Femur (tissue), 1 donor: ENCODE results near the gene FPR2.
"Not testable (repeated sequence)": the region's sequence is repeated elsewhere in the genome, so short reads cannot be mapped to it uniquely, and the experiment has no call there.

Experiments used
- DNase-seq: peaks from one replicate; pipeline ENCODE4 v3.0.0-alpha.2; 2017

Gene FPR2

GRCh38 chr19:51784922-51785690 is 24.1 kb downstream of the FPR2 start:
- DNase-seq, result peak; percentile 38

- DNase-seq, result no peak
These were observed 25.9 kb downstream of the FPR2 start for GRCh38 chr19:51786646-51787494.

GRCh38 chr19:51788029-51788428 is 27.0 kb downstream of the FPR2 start:
- DNase-seq, result no peak

GRCh38 chr19:51789061-51789795 is 28.2 kb downstream of the FPR2 start:
- DNase-seq, result no peak

GRCh38 chr19:51792932-51793331 is 32.0 kb downstream of the FPR2 start:
- no peak for DNase-seq

- DNase-seq, result no peak
These were observed 33.0 kb downstream of the FPR2 start for GRCh38 chr19:51793994-51794393.

- DNase-seq, result no peak
These were observed 34.0 kb downstream of the FPR2 start, which contains the start of gene FPR3 for GRCh38 chr19:51794885-51795490. FPR3 (plus strand) TSS chr19:51795157; CDS start chr19:51823749, 28,592 bp downstream.

- DNase-seq, result no peak
These were observed 35.3 kb downstream of the FPR2 start for GRCh38 chr19:51796195-51796679.

- no peak for DNase-seq
These were observed 36.5 kb downstream of the FPR2 start for GRCh38 chr19:51797480-51797879.

GRCh38 chr19:51798062-51798461 is 37.1 kb downstream of the FPR2 start:
- no peak for DNase-seq

GRCh38 chr19:51799034-51799773 is 38.2 kb downstream of the FPR2 start:
- DNase-seq, result peak; percentile 83

- DNase-seq, result no peak
These were observed 38.9 kb downstream of the FPR2 start for GRCh38 chr19:51799774-51800472.

GRCh38 chr19:51800473-51801244 is 39.7 kb downstream of the FPR2 start:
- DNase-seq, result peak; percentile 27

GRCh38 chr19:51802775-51803174 is 41.8 kb downstream of the FPR2 start:
- DNase-seq, result no peak

GRCh38 chr19:51803519-51803918 is 42.5 kb downstream of the FPR2 start:
- DNase-seq, result no peak

- DNase-seq, result no peak
These were observed 43.0 kb downstream of the FPR2 start for GRCh38 chr19:51803967-51804366.

GRCh38 chr19:51804789-51805188 is 43.8 kb downstream of the FPR2 start:
- DNase-seq, result not testable (repeated sequence)

GRCh38 chr19:51805396-51805795 is 44.4 kb downstream of the FPR2 start:
- DNase-seq, result not testable (repeated sequence)

- DNase-seq, result not testable (repeated sequence)
These were observed 45.6 kb downstream of the FPR2 start for GRCh38 chr19:51806571-51806970.

GRCh38 chr19:51807111-51807701 is 46.2 kb downstream of the FPR2 start:
- DNase-seq, result no peak
